CD14-positive monocyte (primary cell): ENCODE results near the gene HRH2. TPM values are rescaled to one million over a fixed set of nuclear protein-coding genes. Genes with fewer than 3 reads are reported as not detected.

Experiments used
- DNase-seq, 3 donors: peaks; one replicate each; pipeline ENCODE4 v3.0.0-alpha.2; 2011 to 2022
- H2AFZ ChIP-seq: 2 replicates; pipeline ENCODE4 v1.6.0; 2012; ENCODE audit warnings: mild to moderate bottlenecking, low read depth, low read length, inconsistent platforms; ENCODE audit not compliant: insufficient read depth, poor library complexity, severe bottlenecking
- H3K27ac ChIP-seq, 2 donors: 1 replicate in 1 of 2; 2 replicates in 1 of 2; pipeline ENCODE4 v1.5.1; 2012 to 2013; ENCODE audit warnings: low read length in 2 of 2, control low read depth in 1 of 2, inconsistent platforms in 1 of 2, low read depth in 1 of 2, mild to moderate bottlenecking in 1 of 2
- H3K27me3 ChIP-seq, 2 donors: one replicate each; pipeline versions ENCODE4 v1.6.0 to v1.6.1; 2011 to 2013; ENCODE audit warnings: low read length in 2 of 2; ENCODE audit not compliant: control insufficient read depth in 2 of 2, insufficient read depth in 2 of 2
- H3K36me3 ChIP-seq, 2 donors: replicated peaks in 1 of 2; 1 replicate in 1 of 2; 2 replicates in 1 of 2; pipeline versions ENCODE4 v1.5.1 to v1.6.1; 2012 to 2013; ENCODE audit warnings: low read length in 2 of 2, control low read depth in 1 of 2, inconsistent platforms in 1 of 2, mild to moderate bottlenecking in 1 of 2; ENCODE audit not compliant: insufficient read depth in 2 of 2, control insufficient read depth in 1 of 2
- H3K4me1 ChIP-seq, 2 donors: 1 replicate in 1 of 2; 2 replicates in 1 of 2; pipeline versions ENCODE4 v1.5.1 to v1.6.1; 2012 to 2013; ENCODE audit warnings: low read length in 2 of 2, control low read depth in 1 of 2, inconsistent platforms in 1 of 2, mild to moderate bottlenecking in 1 of 2, moderate library complexity in 1 of 2; ENCODE audit not compliant: insufficient read depth in 2 of 2, control insufficient read depth in 1 of 2
- H3K4me2 ChIP-seq: replicated peaks from 2 replicates; pipeline ENCODE3; 2012; ENCODE audit warnings: low read length, moderate library complexity, mild to moderate bottlenecking; ENCODE audit not compliant: poor library complexity, severe bottlenecking; ENCODE audit errors: extremely low read depth
- H3K4me3 ChIP-seq, 3 experiments: fragments of 200-600 bp in 1 of 3; sonication (generic) in 1 of 3; replicated peaks in 1 of 3; 1 replicate in 2 of 3; 2 replicates in 1 of 3; pipeline ENCODE4 v1.5.1; 2011 to 2013; ENCODE audit warnings: low read length in 3 of 3, mild to moderate bottlenecking in 3 of 3, control low read depth in 2 of 3, low read depth in 2 of 3, inconsistent platforms in 1 of 3, moderate library complexity in 1 of 3
- H3K79me2 ChIP-seq: 2 replicates; pipeline ENCODE4 v1.6.0; 2012; ENCODE audit warnings: mild to moderate bottlenecking, control low read depth, inconsistent platforms, low read length, moderate library complexity; ENCODE audit not compliant: insufficient read depth
- H3K9ac ChIP-seq: 2 replicates; pipeline ENCODE4 v1.6.0; 2017; ENCODE audit warnings: low read length, mild to moderate bottlenecking; ENCODE audit not compliant: insufficient read depth, poor library complexity, severe bottlenecking
- H3K9me3 ChIP-seq, 2 donors: replicated peaks in 1 of 2; 1 replicate in 1 of 2; 2 replicates in 1 of 2; pipeline versions ENCODE4 v1.5.1 to v1.6.1; 2012 to 2013; ENCODE audit warnings: low read length in 2 of 2, control low read depth in 1 of 2; ENCODE audit not compliant: control insufficient read depth in 1 of 2, insufficient read depth in 1 of 2
- H4K20me1 ChIP-seq: 2 replicates; pipeline ENCODE4 v1.6.0; 2012; ENCODE audit warnings: mild to moderate bottlenecking, low read length, control low read depth, moderate library complexity; ENCODE audit not compliant: insufficient read depth
- H3K27ac Mint-ChIP-seq, 7 donors: one replicate each; pipeline ENCODE4 v1.8.0; 2020; ENCODE audit warnings: mild to moderate bottlenecking in 7 of 7, mixed read lengths in 7 of 7, moderate library complexity in 6 of 7, inconsistent platforms in 2 of 7
- H3K27me3 Mint-ChIP-seq, 3 donors: one replicate each; pipeline ENCODE4 v1.8.0; 2021 to 2022; ENCODE audit warnings: low read depth in 3 of 3, mild to moderate bottlenecking in 3 of 3, mixed read lengths in 3 of 3, moderate library complexity in 3 of 3, inconsistent platforms in 1 of 3
- H3K36me3 Mint-ChIP-seq, 2 donors: one replicate each; pipeline ENCODE4 v1.8.0; 2020; ENCODE audit warnings: mixed read lengths in 2 of 2, inconsistent platforms in 1 of 2, mild to moderate bottlenecking in 1 of 2
- H3K4me1 Mint-ChIP-seq: one replicate; pipeline ENCODE4 v1.8.0; 2020; ENCODE audit warnings: mild to moderate bottlenecking, mixed read lengths
- H3K4me3 Mint-ChIP-seq, 2 donors: one replicate each; pipeline ENCODE4 v1.8.0; 2020; ENCODE audit warnings: mild to moderate bottlenecking in 2 of 2, mixed read lengths in 2 of 2, moderate library complexity in 1 of 2
- H3K9me3 Mint-ChIP-seq, 7 donors: one replicate each; pipeline ENCODE4 v1.8.0; 2020 to 2022; ENCODE audit warnings: mixed read lengths in 7 of 7, mild to moderate bottlenecking in 6 of 7, moderate library complexity in 6 of 7, inconsistent platforms in 2 of 7
- WGBS: methylation state at CpG from one replicate; pipeline ENCODE4 v1.1.5; 2013; ENCODE audit warnings: missing lambda C conversion rate; ENCODE audit not compliant: insufficient coverage; 5-methylcytosine and 5-hydroxymethylcytosine counted together
- intact Hi-C, 2 donors: fragments of 100-400 bp; cut with micrococcal nuclease; formaldehyde crosslinking; loops; one replicate each; pipeline versions ENCODE4 v1.15.0 to v1.15.1; 2023
- polyA plus RNA-seq, 3 donors: library from polyadenylated mRNA; depleted of rRNA in 1 of 3; unstranded in 2 of 3; stranded (reverse) in 1 of 3; fragments of 300-500 nt in 2 of 3; fragments of >200 nt in 1 of 3; fragmentation: Illumina TruSeq in 2 of 3; gene quantifications; 1 replicate in 2 of 3; 2 replicates in 1 of 3; pipeline ENCODE4 v1.2.3, GENCODE V29; 2012 to 2021
- TF ChIP-seq, protein P1 (sequence below): fragments of 200-600 bp; IDR thresholded peaks from one replicate; pipeline ENCODE4 v1.8.0; 2022; ENCODE audit warnings: antibody characterized with exemption, mild to moderate bottlenecking

HRH2 gene
- polyA plus RNA-seq, 3 donors, result 10.6 to 71.7 (median 25.5) TPM

DNA sequence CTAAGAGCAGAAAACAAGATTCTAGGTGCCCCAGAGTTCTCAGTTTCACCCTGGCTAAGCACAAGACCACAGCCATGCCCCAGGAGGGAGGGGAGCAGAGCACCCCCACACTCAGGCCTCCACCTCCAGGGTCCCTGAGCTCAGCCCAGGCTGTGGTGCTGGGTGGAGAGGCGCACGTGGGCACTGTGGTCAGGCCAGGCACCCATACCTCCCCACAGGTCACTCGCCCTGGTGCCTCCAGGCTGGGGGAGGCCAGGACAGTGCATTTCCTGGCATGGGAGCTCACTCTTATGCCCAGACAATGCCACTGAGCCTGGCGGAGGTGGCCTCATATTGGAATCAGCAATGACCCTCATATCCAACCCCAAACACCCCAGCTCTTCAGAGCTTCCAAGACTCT is 78.8 kb downstream of the HRH2 start:
- Histone ChIP-seq H3K4me3 (no peak overlapping the region), H3K4me1 (no peaks in the 10 kb centered on the region), H3K9me3 (no peaks in the 10 kb centered on the region), H4K20me1 (no peaks in the 10 kb centered on the region), H3K79me2 (no peaks in the 10 kb centered on the region), H2AFZ (no peak overlapping the region), H3K4me2 (no peak overlapping the region), H3K27me3 (no peaks in the 10 kb centered on the region), H3K36me3 (no peaks in the 10 kb centered on the region), H3K27ac (no peak overlapping the region), H3K9ac (no peak overlapping the region)
- H3K4me1 Mint-ChIP-seq, result peaks cover 6% of the 10 kb centered on the region
- 90% methylated on average over 4 of the region's 4 CpGs for WGBS
- H3K27ac Mint-ChIP-seq, result no peak overlapping the region
- intact Hi-C loops, result loop anchor here in 1 of 2 donors (10.0 kb wide), 2 partner anchors 138 to 918 kb away; partner anchors contain the start of gene CPLX2
- H3K9me3 Mint-ChIP-seq, result peaks cover 0 to 3% (median 0%) of the 10 kb centered on the region in 7 donors
- no peak overlapping the region for H3K4me3 Mint-ChIP-seq
- H3K27me3 Mint-ChIP-seq, result peaks cover 14 to 30% (median 20%) of the 10 kb centered on the region in 3 donors
- TF ChIP-seq, protein P1, sequence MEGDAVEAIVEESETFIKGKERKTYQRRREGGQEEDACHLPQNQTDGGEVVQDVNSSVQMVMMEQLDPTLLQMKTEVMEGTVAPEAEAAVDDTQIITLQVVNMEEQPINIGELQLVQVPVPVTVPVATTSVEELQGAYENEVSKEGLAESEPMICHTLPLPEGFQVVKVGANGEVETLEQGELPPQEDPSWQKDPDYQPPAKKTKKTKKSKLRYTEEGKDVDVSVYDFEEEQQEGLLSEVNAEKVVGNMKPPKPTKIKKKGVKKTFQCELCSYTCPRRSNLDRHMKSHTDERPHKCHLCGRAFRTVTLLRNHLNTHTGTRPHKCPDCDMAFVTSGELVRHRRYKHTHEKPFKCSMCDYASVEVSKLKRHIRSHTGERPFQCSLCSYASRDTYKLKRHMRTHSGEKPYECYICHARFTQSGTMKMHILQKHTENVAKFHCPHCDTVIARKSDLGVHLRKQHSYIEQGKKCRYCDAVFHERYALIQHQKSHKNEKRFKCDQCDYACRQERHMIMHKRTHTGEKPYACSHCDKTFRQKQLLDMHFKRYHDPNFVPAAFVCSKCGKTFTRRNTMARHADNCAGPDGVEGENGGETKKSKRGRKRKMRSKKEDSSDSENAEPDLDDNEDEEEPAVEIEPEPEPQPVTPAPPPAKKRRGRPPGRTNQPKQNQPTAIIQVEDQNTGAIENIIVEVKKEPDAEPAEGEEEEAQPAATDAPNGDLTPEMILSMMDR, result no peak
- no peak for DNase-seq
- no peaks in the 10 kb centered on the region for H3K36me3 Mint-ChIP-seq

DNA sequence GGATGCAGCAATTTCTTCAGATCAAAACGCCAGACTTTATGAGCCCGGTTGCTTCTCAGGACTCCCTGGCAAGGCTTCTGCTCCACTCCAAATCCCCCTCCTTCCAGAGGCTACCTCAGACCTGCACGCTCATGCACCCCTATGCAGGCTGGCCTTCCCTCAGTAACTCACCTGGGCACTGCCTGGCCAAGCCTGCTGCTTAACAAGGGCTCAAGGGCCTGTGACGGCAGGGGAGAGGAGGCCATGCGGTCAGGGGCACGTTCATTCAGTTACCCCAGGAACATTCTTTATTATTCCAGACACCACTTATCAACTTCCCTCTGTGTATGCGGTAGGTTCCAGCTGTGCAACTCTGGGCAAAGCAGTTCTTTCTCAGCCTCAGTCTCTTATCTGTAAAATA is 79.6 kb downstream of the HRH2 start:
- Mint-ChIP-seq H3K4me3 (no peak overlapping the region), H3K36me3 (no peaks in the 10 kb centered on the region), H3K27ac (no peak overlapping the region), H3K27me3 (peaks cover 13 to 28% (median 21%) of the 10 kb centered on the region in 3 donors), H3K4me1 (peaks cover 6% of the 10 kb centered on the region), H3K9me3 (peaks cover 0 to 3% (median 0%) of the 10 kb centered on the region in 7 donors)
- TF ChIP-seq, protein P1, result no peak
- H3K27ac ChIP-seq, result no peak overlapping the region
- H3K79me2 ChIP-seq, result no peaks in the 10 kb centered on the region
- no peak for DNase-seq
- no peaks in the 10 kb centered on the region for H3K4me1 ChIP-seq
- 70% methylated on average over 4 of the region's 7 CpGs for WGBS
- no peaks in the 10 kb centered on the region for H3K27me3 ChIP-seq
- H3K4me3 ChIP-seq, result no peak overlapping the region
- no peaks in the 10 kb centered on the region for H4K20me1 ChIP-seq
- H3K4me2 ChIP-seq, result no peak overlapping the region
- peaks cover 0 to under 1% of the 10 kb centered on the region in 2 donors for H3K9me3 ChIP-seq
- intact Hi-C loops, result loop anchor here in 1 of 2 donors (10.0 kb wide), 2 partner anchors 137 to 917 kb away; partner anchors contain the start of gene CPLX2
- H3K9ac ChIP-seq, result no peak overlapping the region
- H3K36me3 ChIP-seq, result no peaks in the 10 kb centered on the region
- no peak overlapping the region for H2AFZ ChIP-seq
